ENCODE data around the gene SLC30A5.

- TF ChIP-seq POLR2A (IDR thresholded peaks at IDR 0.05; ENCODE audit: low read length): no peak
- TF ChIP-seq GATA1 (IDR thresholded peaks at IDR 0.05; ENCODE audit: low read depth, low read length): no peak
These were observed 42.5 kb downstream of the SLC30A5 start for GRCh38 chr5:69136293-69136692.

Data from erythroblast (primary cell).